GM12864 (cell line): ENCODE measurements around the gene KCNAB1.

Experiments
- DNase-seq: peaks from one replicate; pipeline ENCODE4 v3.0.0-alpha.2; 2011; ENCODE audit warnings: low read depth
- H3K4me3 ChIP-seq: 2 replicates; pipeline ENCODE4 v1.5.1; 2011; ENCODE audit warnings: mild to moderate bottlenecking, low read depth, low read length, control low read depth
- TF ChIP-seq, protein P1 (sequence below): IDR thresholded peaks from 2 replicates; pipeline ENCODE4 v1.5.1; 2011; ENCODE audit warnings: low read depth, mild to moderate bottlenecking, moderate library complexity, low read length, control low read depth, inconsistent platforms; ENCODE audit errors: missing control alignments

The KCNAB1 gene

DNA sequence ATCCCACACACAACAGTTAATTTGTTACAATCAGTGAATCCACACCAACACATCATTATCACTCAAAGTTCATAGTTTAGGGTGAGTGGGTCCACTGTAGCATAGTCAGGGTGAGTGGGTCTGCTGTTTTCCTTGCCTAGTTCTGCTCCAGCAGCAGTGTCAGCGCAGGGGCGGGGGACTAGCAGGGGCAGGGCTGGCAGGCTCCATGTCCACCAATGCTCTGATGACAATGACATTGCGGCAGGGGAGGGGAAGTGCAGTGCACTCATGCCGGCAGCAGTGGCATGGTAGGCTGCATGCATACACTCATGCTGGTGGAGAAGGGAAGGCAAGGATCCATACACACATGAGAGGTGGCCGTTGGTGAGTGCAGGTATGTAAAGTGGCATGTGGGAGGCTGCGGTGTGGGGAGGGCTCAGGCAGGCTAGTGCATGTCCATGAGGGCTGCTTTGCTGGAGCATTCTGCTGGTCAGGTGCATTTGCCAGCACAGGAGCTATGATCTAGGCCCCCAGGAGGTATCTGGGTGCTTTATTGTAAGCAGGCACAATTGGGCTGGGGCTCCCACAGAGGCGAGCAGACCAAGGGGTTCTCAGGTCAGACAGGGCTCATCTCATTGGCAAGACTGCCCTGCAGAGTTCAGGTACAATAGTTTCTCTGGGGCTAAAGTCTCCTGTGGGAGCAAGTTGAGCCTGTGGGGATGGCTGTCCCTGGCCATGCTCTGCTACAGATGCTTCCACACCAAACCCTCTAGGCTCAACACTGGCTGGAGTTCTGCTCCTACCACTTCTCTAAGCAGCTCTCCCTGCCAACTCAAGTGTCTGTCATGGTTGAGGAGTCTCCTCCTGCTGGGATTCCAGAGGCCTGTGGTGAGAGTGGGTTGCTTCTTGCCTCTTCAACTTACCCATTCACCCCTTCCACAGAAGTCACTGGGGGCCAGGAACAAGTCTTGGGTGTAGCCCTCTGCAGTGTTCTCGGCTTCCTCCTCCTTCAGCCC lies 81.3 kb downstream of the KCNAB1 start:
- DNase-seq: no peak
- no peak overlapping the region for H3K4me3 ChIP-seq
- TF ChIP-seq, protein P1, sequence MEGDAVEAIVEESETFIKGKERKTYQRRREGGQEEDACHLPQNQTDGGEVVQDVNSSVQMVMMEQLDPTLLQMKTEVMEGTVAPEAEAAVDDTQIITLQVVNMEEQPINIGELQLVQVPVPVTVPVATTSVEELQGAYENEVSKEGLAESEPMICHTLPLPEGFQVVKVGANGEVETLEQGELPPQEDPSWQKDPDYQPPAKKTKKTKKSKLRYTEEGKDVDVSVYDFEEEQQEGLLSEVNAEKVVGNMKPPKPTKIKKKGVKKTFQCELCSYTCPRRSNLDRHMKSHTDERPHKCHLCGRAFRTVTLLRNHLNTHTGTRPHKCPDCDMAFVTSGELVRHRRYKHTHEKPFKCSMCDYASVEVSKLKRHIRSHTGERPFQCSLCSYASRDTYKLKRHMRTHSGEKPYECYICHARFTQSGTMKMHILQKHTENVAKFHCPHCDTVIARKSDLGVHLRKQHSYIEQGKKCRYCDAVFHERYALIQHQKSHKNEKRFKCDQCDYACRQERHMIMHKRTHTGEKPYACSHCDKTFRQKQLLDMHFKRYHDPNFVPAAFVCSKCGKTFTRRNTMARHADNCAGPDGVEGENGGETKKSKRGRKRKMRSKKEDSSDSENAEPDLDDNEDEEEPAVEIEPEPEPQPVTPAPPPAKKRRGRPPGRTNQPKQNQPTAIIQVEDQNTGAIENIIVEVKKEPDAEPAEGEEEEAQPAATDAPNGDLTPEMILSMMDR: no peak

GRCh38 chr3:156206157-156206556 lies 85.8 kb downstream of the KCNAB1 start:
- TF ChIP-seq, protein P1: no peak
- H3K4me3 ChIP-seq: no peak overlapping the region
- no peak for DNase-seq

- TF ChIP-seq, protein P1: no peak
- no peak for DNase-seq
- no peak overlapping the region for H3K4me3 ChIP-seq
Observed at GRCh38 chr3:156207802-156208685, 87.7 kb downstream of the KCNAB1 start.

DNA sequence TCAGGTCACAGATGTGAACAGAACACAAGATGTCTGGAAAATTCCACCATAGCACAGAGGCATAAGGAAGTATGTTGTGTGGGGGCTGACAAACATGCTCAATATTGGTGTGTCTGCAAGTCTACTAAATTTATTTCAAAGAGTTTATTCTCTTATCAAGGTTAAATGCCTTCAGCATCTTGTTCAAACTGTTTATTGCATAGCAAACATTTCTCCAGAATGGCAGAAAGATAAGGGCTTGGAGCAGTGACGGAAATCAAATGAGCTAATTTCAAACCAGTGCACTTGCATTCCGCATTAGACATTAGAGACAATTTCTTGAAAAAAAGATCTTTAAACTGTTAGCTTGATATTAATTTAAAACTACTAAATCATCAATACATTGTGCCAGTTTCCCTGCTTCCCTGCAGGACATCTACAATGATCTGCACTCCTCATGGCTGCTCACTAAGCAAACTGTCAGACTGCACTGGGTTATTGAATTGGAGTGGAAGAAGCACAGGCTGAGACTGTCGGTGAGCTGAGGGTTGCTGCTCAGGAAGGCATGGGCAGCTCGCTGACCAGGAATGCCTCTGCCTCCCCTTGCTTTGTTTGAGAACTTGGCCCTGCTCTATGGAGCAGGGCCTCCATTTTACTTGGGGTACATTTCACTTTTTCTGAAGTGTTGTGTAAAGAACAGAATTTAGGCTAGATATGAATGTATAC lies 89.4 kb downstream of the KCNAB1 start:
- no peak for DNase-seq
- TF ChIP-seq, protein P1: no peak
- no peak overlapping the region for H3K4me3 ChIP-seq

GRCh38 chr3:156211583-156211982 lies 91.2 kb downstream of the KCNAB1 start:
- no peak for DNase-seq
- no peak overlapping the region for H3K4me3 ChIP-seq
- TF ChIP-seq, protein P1: no peak

GRCh38 chr3:156214676-156215075 lies 94.3 kb downstream of the KCNAB1 start:
- DNase-seq: no peak
- TF ChIP-seq, protein P1: no peak
- H3K4me3 ChIP-seq: no peak overlapping the region
